Right renal pelvis (tissue), 4 donors: ENCODE measurements around the gene XIRP1. TPM values are rescaled to one million over a fixed set of nuclear protein-coding genes. Genes with fewer than 3 reads are reported as not detected.

Experiments
- polyA plus RNA-seq, 4 donors: library from polyadenylated mRNA; unstranded; fragments of 120-200 nt; gene quantifications; one replicate each; pipeline ENCODE4 v1.2.1, GENCODE V29; 2013; ENCODE audit not compliant: insufficient read length in 4 of 4

Gene XIRP1
- polyA plus RNA-seq, 4 donors, result 0.10 to 0.15 (median 0.11) TPM

Other genes starting within 250 kb of the XIRP1 start
- gene SCN11A, start 140.7 kb downstream of the XIRP1 start, polyA plus RNA-seq, result 1 to 10 TPM in 1 of 4 donors, under 1 TPM in 3; 0.80 to 1.0 (median 0.94) TPM
- gene WDR48, start 140.6 kb downstream of the XIRP1 start, polyA plus RNA-seq, result 100 to 1,000 TPM in 2 of 4 donors, 10 to 100 TPM in 2; 79.7 to 104 (median 100) TPM
- gene GORASP1, start 85.0 kb downstream of the XIRP1 start, polyA plus RNA-seq, result 10 to 100 TPM; 63.2 to 71.7 (median 65.5) TPM
- 10 to 100 TPM in 1 of 4 donors, 1 to 10 TPM in 3; 5.9 to 10.9 (median 7.5) TPM for gene TTC21A, start 84.9 kb downstream of the XIRP1 start, polyA plus RNA-seq
- 10 to 100 TPM in 2 of 4 donors, 1 to 10 TPM in 2; 9.2 to 10.4 (median 10.1) TPM for gene CSRNP1, start 39.0 kb downstream of the XIRP1 start, polyA plus RNA-seq
- gene CX3CR1, start 87.4 kb upstream of the XIRP1 start, polyA plus RNA-seq, result 1 to 10 TPM; 1.4 to 6.0 (median 5.1) TPM
- not detected for gene CCR8, start 137.1 kb upstream of the XIRP1 start, polyA plus RNA-seq
- gene SLC25A38, start 190.8 kb upstream of the XIRP1 start, polyA plus RNA-seq, result 10 to 100 TPM; 36.1 to 37.5 (median 37.0) TPM
- 1,000 to 10,000 TPM; 1,469 to 1,689 (median 1,548) TPM for gene RPSA, start 214.1 kb upstream of the XIRP1 start, polyA plus RNA-seq